Activated CD8-positive, alpha-beta memory T cell treated with anti-CD3 and anti-CD28 coated beads, Interleukin-2, amount 50 U/mL, for 4 hours (primary cell): ENCODE measurements around the gene DOCK4.

Source experiments
- DNase-seq: peaks from one replicate; pipeline ENCODE4 v3.0.0-alpha.2; 2020

The DOCK4 gene

GRCh38 chr7:112156412-112156811, 49.8 kb downstream of the DOCK4 start:
- DNase-seq: no peak

GRCh38 chr7:112154690-112155089, 51.5 kb downstream of the DOCK4 start:
- DNase-seq: no peak

GRCh38 chr7:112152186-112152585, 54.0 kb downstream of the DOCK4 start:
- DNase-seq: no peak

GRCh38 chr7:112150823-112151641, 55.2 kb downstream of the DOCK4 start:
- DNase-seq: no peak

GRCh38 chr7:112149734-112150133, 56.5 kb downstream of the DOCK4 start:
- no peak for DNase-seq

GRCh38 chr7:112147793-112148361, 58.3 kb downstream of the DOCK4 start:
- no peak for DNase-seq

GRCh38 chr7:112145206-112145605, 61.0 kb downstream of the DOCK4 start:
- no peak for DNase-seq

- no peak for DNase-seq
Observed at GRCh38 chr7:112144284-112145059, 61.7 kb downstream of the DOCK4 start.

- DNase-seq: no peak
Observed at GRCh38 chr7:112143582-112143981, 62.6 kb downstream of the DOCK4 start.

- DNase-seq: no peak
Observed at GRCh38 chr7:112143136-112143535, 63.1 kb downstream of the DOCK4 start.

GRCh38 chr7:112140600-112140999, 65.6 kb downstream of the DOCK4 start:
- DNase-seq: no peak

- no peak for DNase-seq
Observed at GRCh38 chr7:112138938-112139337, 67.3 kb downstream of the DOCK4 start.

- DNase-seq: no peak
Observed at GRCh38 chr7:112138325-112138852, 67.8 kb downstream of the DOCK4 start.

- DNase-seq: no peak
Observed at GRCh38 chr7:112137141-112138101, 68.8 kb downstream of the DOCK4 start.

- no peak for DNase-seq
Observed at GRCh38 chr7:112136271-112137008, 69.8 kb downstream of the DOCK4 start.

GRCh38 chr7:112135815-112136214, 70.4 kb downstream of the DOCK4 start:
- no peak for DNase-seq

GRCh38 chr7:112134039-112134438, 72.2 kb downstream of the DOCK4 start:
- DNase-seq: no peak

GRCh38 chr7:112133328-112133727, 72.9 kb downstream of the DOCK4 start:
- no peak for DNase-seq

GRCh38 chr7:112132051-112132694, 74.0 kb downstream of the DOCK4 start:
- DNase-seq: no peak

- no peak for DNase-seq
Observed at GRCh38 chr7:112130729-112131410, 75.3 kb downstream of the DOCK4 start.
